IMR-90 (cell line): ENCODE data around the gene TIGIT. TPM values are rescaled to one million over a fixed set of nuclear protein-coding genes. Genes with fewer than 3 reads are reported as not detected.

Source experiments
- ATAC-seq: fragments of 200-7000 bp; cut with Tn5 transposase; 2 replicates; pipeline ENCODE4 v1.9.1; 2020; ENCODE audit warnings: low read depth, mild to moderate bottlenecking, moderate library complexity
- BruUV-seq: library from RNA; stranded (reverse); fragments of 400-500 nt; replicated peaks from 2 replicates; lab custom pipeline; 2021; lab: Mats Ljungman, UMichigan
- CTCF ChIA-PET: fragments of 300-600 bp; formaldehyde crosslinking; extraction: SDS; loops from one replicate; lab custom pipeline; 2021; ENCODE audit warnings: antibody characterized with exemption; lab: Yijun Ruan, JAX
- POLR2A ChIA-PET: fragments of 300-600 bp; sonication (Branson Sonifier 250); formaldehyde crosslinking; loops from one replicate; lab custom pipeline; 2022; ENCODE audit warnings: antibody characterized with exemption; ENCODE audit not compliant: unreplicated experiment; lab: Charles Lee
- DNase-seq: peaks from one replicate; pipeline ENCODE4 v3.0.0; 2013
- H2AFZ ChIP-seq: replicated peaks from 2 replicates; pipeline ENCODE3; 2013; ENCODE audit warnings: low read length, mild to moderate bottlenecking; ENCODE audit not compliant: poor library complexity
- H2AK5ac ChIP-seq: 2 replicates; pipeline ENCODE4 v1.6.1; 2013; ENCODE audit warnings: low read depth, low read length, inconsistent platforms
- H2AK9ac ChIP-seq: replicated peaks from 2 replicates; pipeline ENCODE3; 2013; ENCODE audit warnings: mild to moderate bottlenecking, low read depth, low read length, moderate library complexity; ENCODE audit not compliant: poor library complexity
- H2BK120ac ChIP-seq: 2 replicates; pipeline ENCODE4 v1.6.1; 2013; ENCODE audit warnings: low read depth, low read length, inconsistent platforms
- H2BK15ac ChIP-seq: 3 replicates; pipeline ENCODE4 v1.6.1; 2013; ENCODE audit warnings: low read depth, low read length, inconsistent platforms
- H2BK20ac ChIP-seq: 2 replicates; pipeline ENCODE4 v1.6.1; 2013; ENCODE audit warnings: low read depth, mild to moderate bottlenecking, inconsistent platforms, low read length, moderate library complexity
- H2BK5ac ChIP-seq: 2 replicates; pipeline ENCODE4 v1.6.1; 2013; ENCODE audit warnings: mild to moderate bottlenecking, low read depth, low read length, inconsistent platforms; ENCODE audit not compliant: poor library complexity, severe bottlenecking
- H3K14ac ChIP-seq: replicated peaks from 2 replicates; pipeline ENCODE4 v1.6.1; 2013; ENCODE audit warnings: low read depth, low read length, inconsistent platforms
- H3K18ac ChIP-seq: 2 replicates; pipeline ENCODE4 v1.6.1; 2013; ENCODE audit warnings: low read depth, low read length, control low read depth
- H3K23ac ChIP-seq: 2 replicates; pipeline ENCODE4 v1.6.1; 2013; ENCODE audit warnings: low read depth, low read length, inconsistent platforms
- H3K27ac ChIP-seq: 2 replicates; pipeline ENCODE4 v1.5.1; 2013; ENCODE audit warnings: mild to moderate bottlenecking, control low read depth, low read length; ENCODE audit not compliant: insufficient read depth
- H3K27me3 ChIP-seq: 2 replicates; pipeline ENCODE4 v1.6.1; 2013; ENCODE audit warnings: low read length; ENCODE audit not compliant: control insufficient read depth, insufficient read depth
- H3K36me3 ChIP-seq: 2 replicates; pipeline ENCODE4 v1.6.1; 2013; ENCODE audit warnings: low read length, mixed read lengths; ENCODE audit not compliant: control insufficient read depth, insufficient read depth
- H3K4ac ChIP-seq: 2 replicates; pipeline ENCODE4 v1.6.1; 2013; ENCODE audit warnings: low read depth, low read length, inconsistent platforms
- H3K4me1 ChIP-seq: 2 replicates; pipeline ENCODE4 v1.6.1; 2013; ENCODE audit warnings: low read length, mixed read lengths; ENCODE audit not compliant: control insufficient read depth, insufficient read depth
- H3K4me2 ChIP-seq: 2 replicates; pipeline ENCODE4 v1.6.1; 2013; ENCODE audit warnings: low read depth, mild to moderate bottlenecking, control low read depth, low read length, moderate library complexity
- H3K4me3 ChIP-seq: 2 replicates; pipeline ENCODE4 v1.5.1; 2013; ENCODE audit warnings: low read depth, mild to moderate bottlenecking, control low read depth, low read length, moderate library complexity; ENCODE audit not compliant: insufficient read depth
- H3K56ac ChIP-seq: 2 replicates; pipeline ENCODE4 v1.6.1; 2013; ENCODE audit warnings: low read length, inconsistent platforms; ENCODE audit not compliant: insufficient read depth; ENCODE audit errors: extremely low read depth
- H3K79me1 ChIP-seq, 2 experiments: 2 replicates each; pipeline ENCODE4 v1.6.1; 2013; ENCODE audit warnings: low read length in 2 of 2, inconsistent platforms in 1 of 2, low read depth in 1 of 2
- H3K9ac ChIP-seq: 2 replicates; pipeline ENCODE4 v1.6.1; 2013; ENCODE audit warnings: low read depth, low read length, control low read depth
- H3K9me1 ChIP-seq: 2 replicates; pipeline ENCODE4 v1.6.1; 2013; ENCODE audit warnings: low read length, inconsistent platforms; ENCODE audit not compliant: insufficient read depth
- H3K9me3 ChIP-seq: 2 replicates; pipeline ENCODE4 v1.6.1; 2013; ENCODE audit warnings: low read length; ENCODE audit not compliant: control insufficient read depth, insufficient read depth
- H4K20me1 ChIP-seq: 2 replicates; pipeline ENCODE4 v1.6.1; 2013; ENCODE audit warnings: low read length, inconsistent platforms; ENCODE audit not compliant: insufficient read depth
- H4K5ac ChIP-seq: 2 replicates; pipeline ENCODE4 v1.6.1; 2013; ENCODE audit warnings: mild to moderate bottlenecking, low read depth, low read length, control low read depth
- H4K8ac ChIP-seq, 2 experiments: 2 replicates each; pipeline ENCODE4 v1.6.1; 2013; ENCODE audit warnings: low read depth in 2 of 2, low read length in 2 of 2, control low read depth in 1 of 2, inconsistent platforms in 1 of 2
- H4K91ac ChIP-seq: 2 replicates; pipeline ENCODE4 v1.6.1; 2013; ENCODE audit warnings: low read depth, low read length, inconsistent platforms; ENCODE audit not compliant: insufficient read depth
- BHLHE40 ChIP-seq: fragments of 150-350 bp; IDR thresholded peaks from 2 replicates; pipeline ENCODE4 v1.6.1; 2016; ENCODE audit warnings: mild to moderate bottlenecking, low read depth, low read length
- CHD1 ChIP-seq: IDR thresholded peaks from 2 replicates; pipeline ENCODE4 v1.6.1; 2012; ENCODE audit warnings: low read depth, low read length, improper control_type of control experiment
- FOS ChIP-seq: fragments of 150-350 bp; IDR thresholded peaks from 2 replicates; pipeline ENCODE4 v1.6.1; 2016; ENCODE audit warnings: low read depth, low read length
- MAFK ChIP-seq: IDR thresholded peaks from 2 replicates; pipeline ENCODE4 v1.6.1; 2012; ENCODE audit warnings: low read depth, low read length, improper control_type of control experiment
- MAZ ChIP-seq: IDR thresholded peaks from 2 replicates; pipeline ENCODE4 v1.6.1; 2012; ENCODE audit warnings: low read depth, mild to moderate bottlenecking, low read length, improper control_type of control experiment, moderate library complexity, borderline replicate concordance
- MXI1 ChIP-seq: IDR thresholded peaks from 2 replicates; pipeline ENCODE4 v1.6.1; 2012; ENCODE audit warnings: low read depth, mild to moderate bottlenecking, low read length, moderate library complexity, borderline replicate concordance
- NFE2L2 ChIP-seq: fragments of 150-350 bp; IDR thresholded peaks from 2 replicates; pipeline ENCODE4 v1.6.1; 2016; ENCODE audit warnings: low read depth, mild to moderate bottlenecking, low read length
- POLR2A ChIP-seq: IDR thresholded peaks from 2 replicates; pipeline ENCODE4 v1.6.1; 2012; ENCODE audit warnings: mild to moderate bottlenecking, low read depth, low read length
- RAD21 ChIP-seq: IDR thresholded peaks from 2 replicates; pipeline ENCODE4 v1.6.1; 2012; ENCODE audit warnings: low read length, improper control_type of control experiment
- RCOR1 ChIP-seq: IDR thresholded peaks from 2 replicates; pipeline ENCODE4 v1.6.1; 2012; ENCODE audit warnings: mild to moderate bottlenecking, low read length, improper control_type of control experiment; ENCODE audit not compliant: insufficient replicate concordance
- RFX5 ChIP-seq: IDR thresholded peaks from 2 replicates; pipeline ENCODE4 v1.8.0; 2012; ENCODE audit warnings: low read depth, mild to moderate bottlenecking, low read length, moderate library complexity
- WGBS, 2 experiments: methylation state at CpG; one replicate each; pipeline versions ENCODE4 v1.1.5 to v1.1.7; 2013; ENCODE audit warnings: missing lambda C conversion rate in 2 of 2; ENCODE audit not compliant: insufficient read length in 1 of 2; ENCODE audit errors: extremely low coverage in 2 of 2; 5-methylcytosine and 5-hydroxymethylcytosine counted together
- dilution Hi-C: fragments of 300-500 bp; cut with HindIII; formaldehyde crosslinking; loops from one replicate; pipeline ENCODE4 v1.14.3; 2018; ENCODE audit warnings: low sequenced_read_pairs; ENCODE audit not compliant: unreplicated experiment
- in situ Hi-C: fragments of 300-500 bp; cut with MboI; formaldehyde crosslinking; loops from 3 replicates; pipeline ENCODE4 v1.14.3; 2019; ENCODE audit warnings: low sequenced_read_pairs, inconsistent platforms, mixed read lengths
- intact Hi-C: fragments of 100-400 bp; cut with micrococcal nuclease; formaldehyde crosslinking; loops from 2 replicates; pipeline ENCODE4 v1.10.0; 2022
- polyA plus RNA-seq, 3 experiments: library from polyadenylated mRNA; depleted of rRNA; stranded (reverse); fragments of >200 nt; gene quantifications; 2 replicates each; pipeline ENCODE4 v1.2.3, GENCODE V29; 2012; ENCODE audit warnings: low replicate concordance in 1 of 3
- total RNA-seq: library from RNA; depleted of rRNA; stranded (reverse); fragments of >200 nt; gene quantifications from 2 replicates; pipeline ENCODE4 v1.2.3, GENCODE V29; 2012
- TF ChIP-seq, protein P1 (sequence below): fragments of 150-350 bp; IDR thresholded peaks from 2 replicates; pipeline ENCODE4 v1.6.1; 2017; ENCODE audit warnings: mild to moderate bottlenecking, antibody characterized with exemption, low read length, low read depth

The TIGIT gene
- total and polyA plus RNA-seq, 2 of the 4 experiments (the other 2 are of a cell fraction) = not detected

DNA sequence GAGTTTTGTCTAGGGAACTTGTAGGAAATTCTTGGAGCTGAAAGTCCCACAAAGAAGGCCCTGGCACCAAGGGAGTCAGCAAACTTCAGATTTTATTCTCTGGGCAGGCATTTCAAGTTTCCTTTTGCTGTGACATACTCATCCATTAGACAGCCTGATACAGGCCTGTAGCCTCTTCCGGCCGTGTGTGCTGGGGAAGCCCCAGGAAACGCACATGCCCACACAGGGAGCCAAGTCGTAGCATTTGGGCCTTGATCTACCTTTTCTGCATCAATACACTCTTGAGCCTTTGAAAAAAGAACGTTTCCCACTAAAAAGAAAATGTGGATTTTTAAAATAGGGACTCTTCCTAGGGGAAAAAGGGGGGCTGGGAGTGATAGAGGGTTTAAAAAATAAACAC, 15.0 kb downstream of the TIGIT start:
- in situ Hi-C loops (no loop called here), intact Hi-C loops (no loop called here), dilution Hi-C loops (no loop called here)
- Histone ChIP-seq H3K27me3 (peaks cover 14% of the 10 kb centered on the region), H3K4me3 (no peak overlapping the region), H3K18ac (no peak overlapping the region), H4K91ac (no peak overlapping the region), H2BK120ac (no peak overlapping the region), H3K4me2 (no peak overlapping the region), H4K8ac (no peak overlapping the region), H2BK15ac (no peak overlapping the region), H2AK5ac (no peak overlapping the region), H3K9ac (no peak overlapping the region), H3K56ac (no peak overlapping the region), H2AK9ac (no peak overlapping the region), H3K9me1 (no peaks in the 10 kb centered on the region; the same call in 1 of the 2 replicates), H3K14ac (no peak overlapping the region), H2BK20ac (no peak overlapping the region), H3K4me1 (peaks cover 2% of the 10 kb centered on the region; the same call in 1 of the 2 replicates), H3K23ac (no peak overlapping the region), H3K36me3 (no peaks in the 10 kb centered on the region), H3K27ac (no peak overlapping the region), H4K20me1 (no peaks in the 10 kb centered on the region), H3K79me1 (no peaks in the 10 kb centered on the region), H4K5ac (no peak overlapping the region), H2BK5ac (no peak overlapping the region), H2AFZ (no peak overlapping the region), H3K9me3 (no peaks in the 10 kb centered on the region), H3K4ac (no peak overlapping the region)
- ATAC-seq = no peak
- ChIA-PET POLR2A (no interaction called here), CTCF (no interaction called here)
- TF ChIP-seq MXI1 = no peak
- no peak for TF ChIP-seq MAZ
- TF ChIP-seq POLR2A = no peak
- TF ChIP-seq BHLHE40 = no peak
- TF ChIP-seq FOS = no peak
- no peak for TF ChIP-seq CHD1
- TF ChIP-seq MAFK = no peak
- TF ChIP-seq, protein P1, sequence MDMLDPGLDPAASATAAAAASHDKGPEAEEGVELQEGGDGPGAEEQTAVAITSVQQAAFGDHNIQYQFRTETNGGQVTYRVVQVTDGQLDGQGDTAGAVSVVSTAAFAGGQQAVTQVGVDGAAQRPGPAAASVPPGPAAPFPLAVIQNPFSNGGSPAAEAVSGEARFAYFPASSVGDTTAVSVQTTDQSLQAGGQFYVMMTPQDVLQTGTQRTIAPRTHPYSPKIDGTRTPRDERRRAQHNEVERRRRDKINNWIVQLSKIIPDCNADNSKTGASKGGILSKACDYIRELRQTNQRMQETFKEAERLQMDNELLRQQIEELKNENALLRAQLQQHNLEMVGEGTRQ = no peak
- TF ChIP-seq NFE2L2 = no peak
- TF ChIP-seq RCOR1 = no peak
- no peak for TF ChIP-seq RAD21
- no peak for TF ChIP-seq RFX5
- no CpG with 5 or more reads among the region's 5 CpGs for WGBS, 2 experiments
- no peak for DNase-seq
- BruUV-seq = no TSS peak
